ENCODE data around the gene CHKA. TPM values are rescaled to one million over a fixed set of nuclear protein-coding genes. Genes with fewer than 3 reads are reported as not detected.

The CHKA gene
- total RNA-seq = 20.8 TPM

- peak; percentile 84 for DNase-seq
Observed at GRCh38 chr11:68121067-68121899, at the start of gene CHKA. CHKA (minus strand) TSS chr11:68121388; CDS start chr11:68121177, 211 bp downstream.

DNA sequence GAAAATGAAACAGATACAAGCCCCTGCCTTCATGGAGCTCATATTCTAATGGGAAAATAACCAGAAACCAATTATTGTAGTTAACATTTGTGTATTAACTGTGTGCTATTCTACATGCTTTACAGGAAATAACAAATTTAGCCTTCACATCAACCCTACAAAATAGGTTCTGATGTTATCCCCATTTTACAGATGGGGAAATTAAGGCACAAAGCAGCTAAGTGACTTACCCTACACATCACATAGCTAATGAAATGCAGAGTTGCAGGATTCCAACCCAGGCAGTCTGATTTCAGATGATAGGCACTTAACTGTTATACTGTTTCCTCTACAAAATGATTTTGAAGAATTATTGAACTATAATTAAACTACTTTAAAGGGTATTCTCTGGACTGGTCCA, 48.3 kb upstream of the CHKA start:
- no peak for DNase-seq

- DNase-seq = no peak
Observed at GRCh38 chr11:68168694-68169093, 47.5 kb upstream of the CHKA start.

DNA sequence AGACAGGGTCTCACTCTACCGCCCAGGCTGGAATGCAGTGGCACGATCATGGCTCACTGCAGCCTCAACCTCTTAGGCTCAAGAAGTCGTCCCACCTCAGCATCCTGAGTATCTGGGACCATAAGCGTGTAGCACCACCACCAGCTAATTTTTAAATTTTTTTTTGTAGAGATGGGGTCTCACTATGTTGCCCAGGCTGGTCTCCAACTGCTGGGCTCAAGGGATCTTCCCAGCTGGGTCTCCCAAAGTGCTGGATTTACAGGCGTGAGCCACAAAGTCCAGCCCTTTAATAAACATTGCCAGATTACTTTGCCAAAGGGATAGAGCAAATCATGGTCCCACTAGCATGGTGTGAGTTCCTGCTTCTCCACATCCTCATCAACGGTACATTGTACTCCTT, 46.3 kb upstream of the CHKA start:
- no peak for DNase-seq

- DNase-seq = no peak
Observed at GRCh38 chr11:68166969-68167368, 45.8 kb upstream of the CHKA start.

GRCh38 chr11:68165601-68166000, 44.4 kb upstream of the CHKA start:
- no peak for DNase-seq

DNA sequence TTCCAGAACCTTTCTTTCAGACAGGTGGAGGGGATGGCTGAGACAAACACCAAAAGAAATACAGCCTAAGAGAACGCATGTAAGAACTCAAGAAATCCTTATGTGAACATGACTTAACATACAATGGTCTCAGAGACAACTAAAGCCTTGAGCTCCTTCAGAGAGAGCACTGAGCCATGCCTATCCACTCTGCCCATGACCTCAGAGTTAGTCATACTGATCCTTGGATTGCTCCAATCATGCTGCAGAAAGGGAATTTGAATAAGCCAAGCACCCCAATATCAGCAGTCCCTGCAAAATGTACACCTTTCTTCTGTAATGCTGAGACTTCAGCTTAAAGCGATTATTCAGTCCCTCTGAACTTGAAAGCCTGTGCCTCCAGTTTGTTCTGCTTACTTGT, 43.2 kb upstream of the CHKA start:
- no peak for DNase-seq

DNA sequence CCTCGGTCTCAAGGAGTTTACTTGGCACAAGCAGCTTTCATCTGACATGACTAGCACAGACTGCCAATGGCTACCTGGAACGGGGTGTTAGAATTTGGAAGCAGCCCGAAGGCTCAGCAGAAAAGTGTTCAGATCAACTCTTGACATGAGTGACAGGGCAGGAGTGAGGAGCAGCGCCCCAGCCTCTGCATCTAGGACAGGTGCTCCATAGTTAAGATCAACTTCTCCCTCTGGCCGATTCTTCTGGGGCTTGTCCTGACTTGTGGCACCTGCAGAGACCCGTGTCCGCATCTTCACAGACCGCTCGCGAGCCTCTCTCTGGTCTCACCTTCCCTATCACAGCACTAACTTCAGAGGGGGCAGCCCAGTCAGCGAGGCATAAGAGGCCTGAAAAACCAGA, 42.5 kb upstream of the CHKA start:
- no peak for DNase-seq

DNA sequence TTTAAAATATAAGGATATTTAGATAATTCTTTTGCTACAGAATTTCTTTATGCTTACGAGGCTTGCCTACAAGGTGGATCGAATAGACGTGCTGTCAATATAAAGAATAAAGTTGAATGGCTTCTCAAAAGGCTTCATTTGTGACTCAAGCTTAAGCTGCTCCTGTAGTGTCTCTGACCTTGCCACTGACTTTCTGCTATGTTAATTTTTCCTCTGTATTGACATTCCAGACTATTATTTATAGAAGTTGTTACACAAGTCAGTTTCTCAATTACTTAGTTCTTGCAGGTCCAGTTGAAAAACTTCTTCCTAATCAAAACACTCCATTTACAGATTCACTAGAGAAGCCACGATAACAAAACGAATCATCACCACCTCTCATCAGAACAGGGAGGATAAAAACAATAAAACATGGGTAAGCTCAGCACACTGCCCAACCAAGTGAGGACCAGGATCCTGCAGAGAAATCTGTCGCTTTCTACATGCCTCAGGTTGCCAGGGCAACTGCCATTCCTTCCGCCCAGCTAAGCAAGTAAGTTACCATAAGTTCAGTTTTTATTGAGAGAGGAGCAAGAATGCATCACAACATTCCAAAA, 39.0 kb upstream of the CHKA start:
- DNase-seq = no peak

GRCh38 chr11:68159665-68160064, 38.5 kb upstream of the CHKA start:
- no peak for DNase-seq

DNA sequence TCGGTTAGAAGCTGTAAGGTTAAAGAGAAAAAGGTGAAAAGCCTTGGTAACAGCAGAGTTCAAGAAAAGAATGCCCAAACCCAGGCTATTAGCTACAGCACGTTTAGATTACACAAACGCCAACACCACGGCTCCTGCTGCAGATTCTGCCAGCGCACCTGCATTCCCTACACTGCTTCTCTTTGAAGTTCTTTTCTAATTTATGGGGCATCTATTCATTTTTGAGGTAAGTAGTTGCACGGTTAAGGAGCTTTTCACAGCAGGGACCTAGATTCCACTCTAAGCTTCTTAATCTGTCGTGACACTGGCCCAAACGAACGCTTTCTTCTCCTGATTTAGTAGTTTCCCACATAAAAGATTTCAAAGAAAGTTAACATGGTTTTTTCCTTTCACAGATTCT, 38.0 kb upstream of the CHKA start:
- no peak for DNase-seq

- DNase-seq = no peak
Observed at GRCh38 chr11:68158580-68158979, 37.4 kb upstream of the CHKA start.

GRCh38 chr11:68153742-68154141, 32.6 kb upstream of the CHKA start:
- no peak for DNase-seq

DNA sequence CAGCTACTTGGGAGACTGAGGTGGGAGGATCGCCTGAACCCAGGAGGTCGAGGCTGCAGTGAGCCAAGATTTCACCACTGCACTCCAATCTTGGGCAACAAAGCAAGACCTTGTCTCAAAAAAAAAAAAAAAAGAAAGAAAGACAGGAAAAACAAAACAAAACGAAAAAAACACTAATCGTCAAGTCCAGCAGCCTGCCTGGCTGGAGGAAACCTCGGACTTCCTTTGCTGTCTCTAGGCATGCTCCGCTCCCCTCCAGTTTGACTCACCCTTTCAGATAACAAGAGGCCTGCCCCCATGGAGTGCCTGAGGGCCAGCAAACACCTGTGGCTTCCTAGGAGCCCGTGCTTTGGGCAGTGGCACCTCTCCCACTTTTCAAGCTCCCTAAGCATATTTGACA, 28.8 kb upstream of the CHKA start:
- DNase-seq = no peak

DNA sequence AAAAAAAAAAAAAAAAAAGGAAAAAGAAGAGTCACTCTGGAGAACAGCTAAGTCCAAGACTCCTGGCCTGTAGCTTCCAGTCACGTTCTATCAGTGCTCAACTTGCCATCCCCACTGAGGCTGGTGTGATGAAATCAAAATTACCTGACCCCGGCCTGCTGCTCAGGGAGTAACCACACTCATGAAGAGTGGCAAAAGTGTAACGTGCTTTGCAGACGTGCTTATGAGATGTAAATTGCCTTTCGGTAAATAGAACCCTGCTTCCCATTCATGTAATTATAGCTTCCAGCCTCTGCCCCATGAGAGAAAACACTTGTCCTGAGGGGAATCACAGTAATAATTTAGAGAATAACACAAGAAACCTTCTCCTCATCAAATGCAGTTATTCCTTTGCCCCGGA, 28.2 kb upstream of the CHKA start:
- no peak for DNase-seq

DNA sequence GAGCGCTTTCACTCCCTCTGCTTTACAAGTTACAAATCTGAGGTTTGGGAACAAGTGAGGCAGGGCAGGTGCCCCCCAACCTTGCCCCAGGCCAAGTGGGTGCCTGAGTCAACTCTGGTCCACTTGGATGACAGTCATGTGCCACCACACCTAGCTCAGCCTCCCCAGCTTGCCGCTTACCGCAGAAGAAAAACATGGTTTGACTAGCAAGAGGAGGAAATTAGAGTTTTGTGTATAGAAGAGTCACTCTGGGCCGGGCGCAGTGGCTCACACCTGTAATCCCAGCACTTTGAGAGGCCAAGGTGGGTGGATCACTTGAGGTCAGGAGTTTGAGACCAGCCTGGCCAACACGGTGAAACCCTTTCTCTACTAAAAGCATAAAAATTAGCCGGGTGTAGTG, 27.7 kb upstream of the CHKA start:
- DNase-seq = no peak

- no peak for DNase-seq
Observed at GRCh38 chr11:68148071-68148805, 27.1 kb upstream of the CHKA start.

- no peak for DNase-seq
Observed at GRCh38 chr11:68146704-68147474, 25.7 kb upstream of the CHKA start.

DNA sequence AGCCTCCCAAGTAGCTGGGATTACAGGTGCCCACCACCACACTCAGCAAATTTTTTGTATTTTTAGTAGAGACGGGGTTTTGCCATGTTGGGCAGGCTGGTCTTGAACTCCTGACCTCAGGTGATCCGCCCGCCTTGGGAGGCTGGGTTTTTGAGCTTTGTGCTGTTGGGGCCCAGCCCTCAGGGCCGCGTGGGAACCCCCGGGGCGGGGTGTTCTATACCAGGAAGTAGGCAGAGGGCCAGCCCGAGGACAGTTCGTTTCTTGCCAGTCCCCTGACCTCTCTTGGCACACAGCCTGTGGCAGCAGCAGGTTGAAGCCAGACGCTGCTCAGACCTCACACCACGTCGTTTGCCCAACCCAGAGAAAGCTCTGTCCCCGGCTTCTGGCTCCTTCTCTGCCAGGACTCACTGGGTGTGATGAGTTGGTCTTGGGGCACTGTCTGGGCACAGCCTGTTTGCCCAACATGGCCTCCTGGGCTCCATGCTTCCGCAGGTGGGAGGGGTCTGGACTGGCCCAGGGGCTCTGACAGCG, 24.9 kb upstream of the CHKA start:
- DNase-seq = no peak

- no peak for DNase-seq
Observed at GRCh38 chr11:68145120-68145866, 24.1 kb upstream of the CHKA start.

DNA sequence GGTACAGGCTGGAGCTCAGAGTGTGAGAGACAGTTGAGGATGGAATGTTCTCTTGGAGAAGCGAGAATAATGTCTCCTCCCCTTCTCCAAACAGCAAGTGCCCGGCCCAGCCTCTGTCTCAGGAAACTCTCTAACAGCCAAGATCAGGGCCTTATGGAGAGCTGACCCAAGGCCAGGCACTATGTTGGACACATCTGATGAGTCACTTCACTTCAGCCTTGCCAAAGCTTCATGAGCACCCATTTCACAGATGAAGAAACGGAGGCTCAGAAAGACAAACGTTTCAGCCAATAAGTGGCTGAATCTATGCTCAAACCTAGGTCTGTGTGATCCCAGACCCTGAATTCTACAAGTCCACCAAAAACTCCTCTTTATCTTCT, 22.1 kb upstream of the CHKA start:
- DNase-seq = no peak
